ENCODE measurements around the gene DPEP3.

DNA sequence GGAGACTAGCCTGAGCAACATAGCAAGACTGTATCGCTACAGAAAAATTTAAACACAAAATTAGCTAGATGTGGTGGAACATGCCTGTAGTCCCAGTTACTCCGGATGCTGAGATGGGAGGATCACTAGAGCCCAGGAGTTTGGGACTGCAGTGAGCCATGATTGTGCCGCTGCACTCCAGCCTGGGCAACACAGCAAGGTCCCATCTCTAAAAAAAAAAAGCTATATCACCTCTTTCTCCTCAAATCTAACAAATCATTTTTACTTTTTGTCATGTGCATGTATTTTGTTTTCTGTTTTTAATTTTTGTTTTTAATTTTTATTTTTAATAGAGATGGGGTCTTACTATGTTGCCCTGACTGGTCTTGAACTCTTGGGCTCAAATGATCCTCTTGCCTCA is 48.7 kb upstream of the DPEP3 start:
- TF ChIP-seq CEBPB (IDR thresholded peaks at IDR 0.05; ENCODE audit: borderline replicate concordance in 1 of 2, low read depth in 2 of 2, low read length in 2 of 2) (no peak), IKZF2 (IDR thresholded peaks at IDR 0.05) (no peak), EZH2 (IDR thresholded peaks at IDR 0.05; ENCODE audit: borderline replicate concordance, control insufficient read depth, low read depth, low read length) (no peak), NFIC (IDR thresholded peaks at IDR 0.05; ENCODE audit: low read depth, low read length) (no peak), ZNF24 (IDR thresholded peaks at IDR 0.05) (no peak), NR2C2 (IDR thresholded peaks at IDR 0.05; ENCODE audit: borderline replicate concordance, control insufficient read depth, insufficient read length, low read depth) (no peak), ESRRA (IDR thresholded peaks at IDR 0.05; ENCODE audit: low read length) (no peak), TCF12 (IDR thresholded peaks at IDR 0.05; ENCODE audit: low read depth, low read length) (no peak), BACH1 (IDR thresholded peaks at IDR 0.05; ENCODE audit: borderline replicate concordance) (no peak), EGR1 (IDR thresholded peaks at IDR 0.05; ENCODE audit: borderline replicate concordance in 1 of 2, low read depth in 2 of 2, low read length in 2 of 2) (no peak)
- TF ChIP-seq, protein P1, sequence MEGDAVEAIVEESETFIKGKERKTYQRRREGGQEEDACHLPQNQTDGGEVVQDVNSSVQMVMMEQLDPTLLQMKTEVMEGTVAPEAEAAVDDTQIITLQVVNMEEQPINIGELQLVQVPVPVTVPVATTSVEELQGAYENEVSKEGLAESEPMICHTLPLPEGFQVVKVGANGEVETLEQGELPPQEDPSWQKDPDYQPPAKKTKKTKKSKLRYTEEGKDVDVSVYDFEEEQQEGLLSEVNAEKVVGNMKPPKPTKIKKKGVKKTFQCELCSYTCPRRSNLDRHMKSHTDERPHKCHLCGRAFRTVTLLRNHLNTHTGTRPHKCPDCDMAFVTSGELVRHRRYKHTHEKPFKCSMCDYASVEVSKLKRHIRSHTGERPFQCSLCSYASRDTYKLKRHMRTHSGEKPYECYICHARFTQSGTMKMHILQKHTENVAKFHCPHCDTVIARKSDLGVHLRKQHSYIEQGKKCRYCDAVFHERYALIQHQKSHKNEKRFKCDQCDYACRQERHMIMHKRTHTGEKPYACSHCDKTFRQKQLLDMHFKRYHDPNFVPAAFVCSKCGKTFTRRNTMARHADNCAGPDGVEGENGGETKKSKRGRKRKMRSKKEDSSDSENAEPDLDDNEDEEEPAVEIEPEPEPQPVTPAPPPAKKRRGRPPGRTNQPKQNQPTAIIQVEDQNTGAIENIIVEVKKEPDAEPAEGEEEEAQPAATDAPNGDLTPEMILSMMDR (IDR thresholded peaks at IDR 0.05 in 2 of 3, conservative IDR thresholded peaks at IDR 0.05 in 1 of 3; ENCODE audit: control insufficient read depth in 2 of 3, extremely low read depth in 1 of 3, insufficient read depth in 1 of 3, low read depth in 3 of 3, low read length in 3 of 3): no peak
- TF ChIP-seq, protein P2, sequence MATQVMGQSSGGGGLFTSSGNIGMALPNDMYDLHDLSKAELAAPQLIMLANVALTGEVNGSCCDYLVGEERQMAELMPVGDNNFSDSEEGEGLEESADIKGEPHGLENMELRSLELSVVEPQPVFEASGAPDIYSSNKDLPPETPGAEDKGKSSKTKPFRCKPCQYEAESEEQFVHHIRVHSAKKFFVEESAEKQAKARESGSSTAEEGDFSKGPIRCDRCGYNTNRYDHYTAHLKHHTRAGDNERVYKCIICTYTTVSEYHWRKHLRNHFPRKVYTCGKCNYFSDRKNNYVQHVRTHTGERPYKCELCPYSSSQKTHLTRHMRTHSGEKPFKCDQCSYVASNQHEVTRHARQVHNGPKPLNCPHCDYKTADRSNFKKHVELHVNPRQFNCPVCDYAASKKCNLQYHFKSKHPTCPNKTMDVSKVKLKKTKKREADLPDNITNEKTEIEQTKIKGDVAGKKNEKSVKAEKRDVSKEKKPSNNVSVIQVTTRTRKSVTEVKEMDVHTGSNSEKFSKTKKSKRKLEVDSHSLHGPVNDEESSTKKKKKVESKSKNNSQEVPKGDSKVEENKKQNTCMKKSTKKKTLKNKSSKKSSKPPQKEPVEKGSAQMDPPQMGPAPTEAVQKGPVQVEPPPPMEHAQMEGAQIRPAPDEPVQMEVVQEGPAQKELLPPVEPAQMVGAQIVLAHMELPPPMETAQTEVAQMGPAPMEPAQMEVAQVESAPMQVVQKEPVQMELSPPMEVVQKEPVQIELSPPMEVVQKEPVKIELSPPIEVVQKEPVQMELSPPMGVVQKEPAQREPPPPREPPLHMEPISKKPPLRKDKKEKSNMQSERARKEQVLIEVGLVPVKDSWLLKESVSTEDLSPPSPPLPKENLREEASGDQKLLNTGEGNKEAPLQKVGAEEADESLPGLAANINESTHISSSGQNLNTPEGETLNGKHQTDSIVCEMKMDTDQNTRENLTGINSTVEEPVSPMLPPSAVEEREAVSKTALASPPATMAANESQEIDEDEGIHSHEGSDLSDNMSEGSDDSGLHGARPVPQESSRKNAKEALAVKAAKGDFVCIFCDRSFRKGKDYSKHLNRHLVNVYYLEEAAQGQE (IDR thresholded peaks at IDR 0.05; ENCODE audit: low read depth, low read length): no peak

Data from GM12878 (cell line).